Stimulated activated CD8-positive, alpha-beta memory T cell treated with anti-CD3 and anti-CD28 coated beads, Interleukin-7, amount 100 ng/mL, for 48 hours (primary cell): ENCODE measurements around the gene MLH3.
"Not testable (repeated sequence)": the region's sequence is repeated elsewhere in the genome, so short reads cannot be mapped to it uniquely, and the experiment has no call there.

ENCODE experiments used
- DNase-seq, 2 donors: peaks; one replicate each; pipeline ENCODE4 v3.0.0-alpha.2; 2020; ENCODE audit warnings: low read depth in 1 of 2; ENCODE audit errors: extremely low read depth in 1 of 2

Gene MLH3

DNA sequence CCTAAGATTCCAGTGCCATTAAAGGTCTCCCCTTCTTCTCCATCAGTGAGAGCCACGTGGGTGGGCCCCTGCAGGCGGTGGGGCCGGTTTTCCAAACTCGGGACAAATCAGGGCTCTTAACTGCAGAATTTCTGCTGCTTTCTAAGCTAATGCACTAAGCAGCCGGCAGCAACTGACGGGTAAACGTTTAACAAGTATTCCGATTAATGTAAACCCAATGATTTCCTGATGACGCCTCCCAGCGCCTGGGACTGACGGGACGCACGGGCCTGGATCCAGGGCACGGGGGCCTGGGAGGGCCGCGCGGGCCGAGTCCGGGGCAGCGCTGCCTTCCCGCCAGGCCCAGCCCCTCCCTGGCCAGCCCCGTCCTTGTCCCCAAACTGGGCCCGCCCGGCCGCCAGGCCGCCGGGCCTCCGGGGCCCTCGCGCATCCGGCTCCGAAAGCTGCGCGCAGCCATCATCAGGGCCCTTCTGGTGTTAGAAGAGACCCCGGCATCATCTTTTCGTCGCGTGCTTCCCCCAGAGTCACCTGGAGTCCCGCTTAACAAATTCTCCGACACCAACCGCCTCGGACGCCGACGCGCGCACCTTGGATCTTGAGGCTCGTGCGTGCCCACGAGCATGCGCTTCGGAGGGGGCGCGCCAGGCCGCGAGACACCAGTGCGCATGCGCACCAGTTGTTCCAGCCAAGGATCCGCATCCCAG, at the start of gene MLH3:
Gene MLH3 (minus strand): TSS at position 616 of the 704 bp plus-strand sequence. CDS start 1,812 bp downstream, outside the sequence.
- peak; percentile 50 to 54 for DNase-seq

DNA sequence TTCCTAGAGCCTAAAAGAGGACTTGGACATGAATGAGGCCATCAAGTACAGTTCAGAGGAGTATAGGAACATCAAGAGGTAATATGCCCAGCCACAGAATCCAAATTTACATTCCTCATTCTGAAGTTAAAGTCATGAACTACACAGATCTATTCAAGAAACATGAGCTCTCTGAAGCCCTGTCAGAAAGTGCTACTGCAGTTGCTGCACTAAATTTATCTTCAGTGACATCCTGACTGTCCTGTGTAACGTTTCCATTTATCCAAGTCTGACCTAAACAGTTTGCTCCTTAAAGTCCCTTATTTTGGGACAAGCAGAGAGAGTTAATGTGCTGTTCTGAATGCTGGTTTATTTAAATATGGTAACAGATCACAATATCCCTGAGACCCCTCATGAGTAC, 47.4 kb upstream of the MLH3 start:
- DNase-seq: no peak

DNA sequence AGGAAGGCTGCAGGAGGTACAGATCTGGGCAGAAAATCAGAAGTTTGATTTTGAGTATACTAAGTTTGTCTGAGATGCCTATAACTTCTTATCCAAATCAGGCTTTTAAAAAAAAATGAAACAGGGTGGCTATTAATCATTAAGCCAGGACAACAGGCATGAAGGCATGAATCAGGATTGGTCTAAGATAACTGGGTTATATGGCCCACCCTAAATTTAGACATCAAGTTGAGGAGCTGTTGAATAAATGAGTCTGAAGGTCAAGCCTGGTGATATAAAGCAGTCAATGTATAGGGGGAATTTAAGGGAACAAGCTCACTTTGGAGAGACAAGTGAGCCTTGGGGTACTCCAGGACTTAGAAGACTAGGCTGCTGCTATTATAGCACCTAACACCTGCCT, 46.9 kb upstream of the MLH3 start:
- DNase-seq: no peak

DNA sequence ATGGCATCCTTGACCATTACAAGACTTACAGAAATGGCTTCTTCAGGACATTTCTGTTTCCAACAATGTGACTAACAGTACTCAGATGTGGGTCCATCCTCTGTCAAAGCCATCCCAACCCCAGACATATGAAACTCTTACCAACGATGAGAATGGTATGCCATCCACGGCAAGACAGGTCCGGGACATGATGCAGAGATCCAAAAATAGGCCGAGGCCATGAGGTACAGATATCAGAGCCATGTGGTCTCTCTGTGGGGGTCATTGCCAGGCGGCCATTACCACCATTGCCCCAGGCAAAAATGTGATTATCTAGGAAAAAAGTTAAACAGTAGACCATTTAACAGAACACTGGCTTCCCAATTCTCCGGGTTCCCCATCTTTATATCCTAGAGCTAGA, 45.7 kb upstream of the MLH3 start:
- no peak for DNase-seq

DNA sequence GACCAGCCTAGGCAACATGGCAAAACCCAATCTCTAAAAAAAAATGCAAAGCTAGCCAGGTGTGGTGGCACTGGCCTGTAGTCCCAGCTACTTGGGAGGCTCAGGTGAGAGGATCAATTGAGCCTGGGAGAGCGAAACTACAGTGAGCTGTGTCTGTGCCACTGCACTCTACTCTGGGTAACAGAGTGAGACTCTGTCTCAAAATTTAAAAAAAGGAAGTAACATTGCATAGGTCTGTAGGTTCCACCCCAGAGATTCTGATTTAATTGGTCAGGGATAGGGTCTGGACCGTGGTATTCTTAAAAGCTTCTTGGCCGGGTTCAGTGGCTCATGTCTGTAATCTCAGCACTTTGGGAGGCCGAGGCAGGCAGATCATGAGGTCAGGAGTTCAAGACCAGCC, 44.4 kb upstream of the MLH3 start:
- DNase-seq: no peak

DNA sequence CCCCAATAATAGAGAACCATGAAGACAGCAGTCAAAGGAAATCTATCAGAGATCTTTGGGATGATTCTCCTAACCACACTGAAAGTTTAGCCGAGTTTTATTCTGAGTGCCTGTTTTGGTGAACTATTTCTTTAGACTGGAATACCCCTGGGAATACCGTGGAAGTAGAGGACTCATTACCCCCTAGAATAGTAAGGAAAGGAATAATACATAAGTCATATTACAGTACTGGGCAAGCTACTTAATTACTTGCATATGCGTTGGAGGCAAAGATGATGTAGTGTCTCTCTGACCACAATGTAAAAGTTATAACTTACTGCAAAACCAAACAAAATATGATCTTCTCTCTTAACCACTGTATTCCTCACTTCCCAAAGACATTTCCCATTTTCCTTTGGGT, 43.6 kb upstream of the MLH3 start:
- DNase-seq: no peak

DNA sequence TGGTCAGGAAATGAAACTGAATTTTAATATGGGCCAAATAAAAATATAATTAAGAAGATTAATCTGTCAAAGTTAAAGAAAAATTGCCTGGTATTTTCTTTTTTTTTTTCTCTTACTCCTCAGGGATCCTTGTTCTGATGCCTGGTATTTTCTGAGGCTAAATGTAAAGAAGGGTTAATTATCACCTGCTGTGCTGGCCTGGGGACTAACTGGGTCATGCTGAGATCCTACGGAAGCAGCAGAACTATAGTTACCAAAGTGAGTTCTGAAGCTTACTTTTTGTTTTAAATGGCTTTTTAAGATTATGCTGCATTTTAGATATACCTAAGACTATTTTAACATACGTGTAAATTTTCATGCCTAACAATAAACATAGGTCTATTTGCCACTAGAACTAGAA, 41.4 kb upstream of the MLH3 start:
- no peak for DNase-seq

DNA sequence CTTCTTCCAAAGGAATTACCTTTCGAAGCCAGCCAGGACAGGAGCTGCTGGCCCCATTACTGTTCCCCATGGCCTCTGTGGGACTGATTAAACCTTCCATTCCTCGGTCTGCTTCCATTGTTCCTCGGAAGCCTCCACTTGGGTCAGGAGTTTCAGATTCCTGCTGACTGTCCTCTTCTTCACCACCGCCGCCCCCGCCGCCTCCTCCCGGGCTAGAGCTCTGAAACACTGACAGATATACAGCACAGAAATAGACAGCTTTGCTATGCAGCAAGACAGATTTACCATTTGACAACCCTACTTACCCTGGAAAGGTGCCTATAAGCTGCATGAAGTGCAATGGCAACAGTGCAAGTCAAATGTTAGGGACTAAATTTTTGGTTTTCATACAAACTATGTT, 40.0 kb upstream of the MLH3 start:
- no peak for DNase-seq

DNA sequence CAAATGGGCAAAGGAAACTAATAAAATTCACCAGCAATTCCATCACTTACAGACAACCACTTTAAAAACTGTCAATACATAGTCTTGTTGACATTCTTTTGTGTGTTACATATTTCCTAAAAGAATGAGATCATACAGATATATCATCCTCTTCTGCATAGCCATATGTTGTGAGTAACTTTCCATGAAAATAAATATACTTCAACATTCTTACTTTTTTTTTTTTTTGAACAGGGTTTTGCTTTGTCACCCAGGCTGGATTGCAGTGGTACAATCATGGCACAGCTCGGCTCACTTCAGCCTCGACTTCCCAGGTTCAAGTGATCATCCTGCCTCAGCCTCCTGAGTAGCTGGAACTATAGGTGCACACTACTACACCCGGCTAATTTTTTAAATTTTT, 39.1 kb upstream of the MLH3 start:
- no peak for DNase-seq

DNA sequence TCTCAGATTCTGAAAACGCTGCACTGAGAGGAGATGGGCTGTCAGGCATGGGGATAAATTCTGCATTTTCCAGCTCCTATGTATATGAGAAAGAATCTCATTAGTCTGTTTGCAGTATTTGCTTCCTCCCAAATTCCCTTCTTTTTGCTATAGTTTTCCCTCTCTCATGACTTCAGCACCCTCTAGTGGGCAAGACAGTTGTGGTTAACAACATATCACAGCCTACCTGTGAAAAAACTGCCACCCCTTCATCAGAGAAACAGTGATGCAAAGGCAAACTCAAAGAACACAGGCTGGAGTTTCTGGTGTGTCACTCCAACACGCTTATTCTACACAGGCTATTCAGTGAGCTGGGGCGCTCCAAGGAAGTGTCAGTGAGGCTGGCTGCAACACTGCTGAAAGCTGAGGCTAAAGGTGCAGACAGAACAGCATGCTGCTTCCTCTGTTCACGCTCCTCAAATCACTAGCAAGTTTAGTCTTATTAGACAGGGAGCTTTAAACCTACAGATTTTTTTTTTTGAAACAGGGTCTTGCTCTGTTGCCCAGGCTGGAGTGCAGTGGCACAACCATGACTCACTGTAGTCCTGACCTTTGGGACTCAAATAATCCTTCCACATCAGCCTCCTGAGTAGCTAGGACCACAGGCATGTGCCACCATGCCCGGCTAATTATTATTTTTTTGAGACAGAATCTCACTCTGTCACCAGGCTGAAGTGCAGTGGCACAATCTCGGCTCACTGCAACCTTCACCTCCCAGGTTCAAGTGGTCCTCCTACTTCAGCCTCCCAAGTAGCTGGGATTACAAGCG, 37.5 kb upstream of the MLH3 start:
- peak in 1 of 2 donors; percentile 5 for DNase-seq

DNA sequence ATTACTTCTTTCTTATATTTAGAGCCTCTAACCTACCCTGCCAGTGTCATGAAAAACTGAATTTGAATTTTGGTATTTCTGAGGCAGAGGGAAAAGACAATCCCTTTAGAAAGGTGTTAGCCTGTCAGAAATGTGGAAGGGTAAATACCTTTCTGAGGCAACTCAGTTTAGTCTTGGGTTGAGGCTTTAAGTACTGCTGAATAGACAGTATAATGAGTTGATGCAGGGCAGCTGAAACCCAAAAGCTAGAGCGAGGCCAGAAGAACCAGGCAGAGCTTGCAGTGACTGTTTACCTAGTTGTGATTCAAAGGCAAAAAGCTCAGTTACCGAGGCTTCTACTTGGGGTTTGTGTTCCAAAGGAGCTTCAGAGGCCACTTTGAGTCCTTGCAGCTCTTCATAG, 36.9 kb upstream of the MLH3 start:
- DNase-seq: no peak

DNA sequence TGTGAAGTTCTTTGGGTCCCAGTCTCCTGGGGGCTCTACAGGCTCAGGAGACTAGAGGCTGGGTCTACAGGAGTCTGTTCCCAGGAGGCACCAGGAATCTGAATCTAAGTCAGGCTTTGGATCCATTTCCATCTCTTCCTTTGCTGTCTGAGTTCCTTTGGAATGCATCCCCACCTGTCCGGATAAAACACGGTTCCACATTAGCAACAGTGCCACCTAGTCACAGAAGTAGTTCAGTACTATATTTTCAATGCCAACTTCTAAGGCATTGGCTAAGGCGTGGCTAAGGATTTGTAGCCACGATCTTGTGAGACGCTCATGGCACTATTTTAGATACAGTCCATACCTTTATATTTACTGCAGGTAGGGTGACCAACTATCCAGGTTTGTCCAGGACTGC, 33.2 kb upstream of the MLH3 start:
- no peak for DNase-seq

DNA sequence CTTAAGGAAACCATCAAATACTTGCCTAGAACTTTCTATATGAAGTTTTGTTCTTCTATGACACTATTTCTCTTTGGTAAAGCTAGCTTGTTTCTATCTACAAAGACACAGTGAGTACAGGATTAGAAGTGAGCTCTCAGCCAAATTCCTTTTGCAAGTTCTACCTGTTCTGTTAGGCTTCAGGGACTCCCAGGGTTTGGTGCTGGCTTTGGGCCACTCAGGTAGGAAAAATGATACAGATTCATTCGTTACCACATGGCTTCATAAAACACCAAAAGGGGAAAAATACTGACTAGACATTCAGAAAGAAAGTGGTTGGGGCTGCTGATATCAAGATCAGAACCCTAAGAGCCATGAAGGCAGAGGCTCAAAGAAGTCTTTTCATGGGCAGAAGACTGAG, 32.0 kb upstream of the MLH3 start:
- DNase-seq: no peak

DNA sequence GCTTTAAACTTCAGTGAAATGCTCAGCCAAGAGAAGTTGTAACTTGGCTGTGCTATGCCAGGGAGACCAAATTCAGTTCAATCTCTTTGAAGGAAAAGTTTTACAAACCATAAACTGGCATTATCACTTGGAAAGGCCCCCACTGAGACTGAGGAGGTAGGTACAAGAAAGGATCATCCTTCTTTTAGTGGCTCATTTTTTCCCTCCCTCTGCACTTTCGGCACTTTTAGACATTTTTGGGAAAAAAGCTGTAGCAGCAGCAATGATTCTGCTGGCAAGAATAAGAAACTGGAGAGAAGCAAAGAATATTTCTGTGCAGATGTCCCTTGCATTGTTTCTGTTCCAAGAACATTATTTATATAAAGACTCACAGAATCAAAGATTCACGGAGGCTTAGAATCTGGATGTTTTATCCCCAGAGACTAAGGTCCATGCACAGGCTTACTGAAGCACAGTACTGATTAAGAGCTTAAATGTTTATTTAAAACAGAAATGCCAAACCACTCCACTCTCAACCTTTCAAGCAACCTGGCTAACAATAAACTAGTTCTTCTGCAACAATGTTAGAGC, 30.5 kb upstream of the MLH3 start:
- DNase-seq: no peak

DNA sequence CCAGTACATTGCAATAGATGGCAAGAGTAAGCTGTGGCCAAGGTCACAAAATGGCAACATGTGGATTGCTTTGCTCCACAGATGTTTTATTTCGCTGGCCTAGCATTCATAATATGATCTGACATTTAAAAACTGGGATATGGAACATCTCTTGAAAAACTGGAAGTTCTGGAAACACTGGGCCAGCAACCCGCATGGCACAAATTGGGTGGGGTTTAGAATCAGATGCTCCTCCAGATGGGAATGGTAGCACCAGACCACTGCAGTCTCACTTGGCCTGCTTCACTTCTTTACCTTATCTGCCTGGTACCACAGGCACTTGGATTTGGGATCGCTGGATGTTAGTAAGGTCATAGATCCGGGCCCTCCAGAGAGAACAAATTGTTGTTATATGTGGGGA, 28.3 kb upstream of the MLH3 start:
- DNase-seq: no peak

DNA sequence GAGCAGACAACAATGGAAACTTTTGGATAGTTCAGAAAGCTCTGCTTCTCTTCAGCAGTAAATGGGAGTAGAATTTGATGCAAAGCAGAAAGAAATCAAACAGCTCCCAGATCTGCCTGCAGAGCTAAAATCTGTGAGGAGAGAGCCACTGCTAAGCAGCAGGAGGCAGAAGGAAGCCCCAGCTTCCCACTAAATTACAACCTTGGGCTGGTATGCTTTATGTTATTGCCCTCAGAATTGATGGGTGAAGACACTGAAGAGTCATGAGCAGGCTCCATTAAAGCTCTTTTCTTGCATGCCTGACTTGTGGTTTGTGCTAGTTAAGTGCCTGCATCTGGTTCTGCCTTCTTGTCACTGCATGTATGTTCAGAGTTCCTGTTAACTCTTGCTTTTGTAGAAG, 26.5 kb upstream of the MLH3 start:
- no peak for DNase-seq

DNA sequence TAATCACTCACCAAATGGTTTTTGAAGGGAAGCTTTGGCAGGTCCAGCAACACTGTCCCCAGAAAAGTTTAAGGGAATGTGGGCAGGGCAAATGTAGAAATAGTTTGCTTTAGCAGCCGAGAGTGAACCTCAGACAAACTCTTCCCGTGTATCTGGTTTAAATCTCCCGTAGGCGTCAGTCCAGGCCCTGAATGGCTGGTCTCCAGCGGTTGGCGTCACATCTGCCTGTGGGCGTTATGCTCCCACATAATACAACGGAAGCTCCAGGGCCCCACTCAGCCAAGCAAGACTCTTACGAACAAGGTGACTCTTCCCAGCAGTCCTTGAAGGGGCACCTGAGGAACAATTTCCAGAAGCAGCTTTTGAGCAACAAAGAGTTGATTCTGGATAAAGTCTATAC, 19.1 kb upstream of the MLH3 start:
- no peak for DNase-seq

DNA sequence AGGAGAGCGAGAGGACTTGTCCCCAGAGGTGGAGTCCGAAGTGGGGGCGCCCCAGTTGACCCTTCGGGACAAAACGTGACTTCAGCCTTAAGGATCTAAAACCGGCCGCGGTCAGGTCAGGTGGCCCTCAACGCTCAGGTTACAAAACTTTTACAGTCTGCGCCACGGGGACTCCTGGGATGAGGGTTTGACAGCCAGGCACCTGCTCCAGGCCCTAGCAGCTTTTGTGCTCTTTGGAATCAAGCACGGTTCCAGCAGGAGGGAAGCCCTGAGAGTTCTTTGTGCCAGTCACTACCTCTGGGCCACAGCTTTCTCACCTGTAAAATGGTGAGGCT, 18.5 kb upstream of the MLH3 start:
- no peak for DNase-seq

DNA sequence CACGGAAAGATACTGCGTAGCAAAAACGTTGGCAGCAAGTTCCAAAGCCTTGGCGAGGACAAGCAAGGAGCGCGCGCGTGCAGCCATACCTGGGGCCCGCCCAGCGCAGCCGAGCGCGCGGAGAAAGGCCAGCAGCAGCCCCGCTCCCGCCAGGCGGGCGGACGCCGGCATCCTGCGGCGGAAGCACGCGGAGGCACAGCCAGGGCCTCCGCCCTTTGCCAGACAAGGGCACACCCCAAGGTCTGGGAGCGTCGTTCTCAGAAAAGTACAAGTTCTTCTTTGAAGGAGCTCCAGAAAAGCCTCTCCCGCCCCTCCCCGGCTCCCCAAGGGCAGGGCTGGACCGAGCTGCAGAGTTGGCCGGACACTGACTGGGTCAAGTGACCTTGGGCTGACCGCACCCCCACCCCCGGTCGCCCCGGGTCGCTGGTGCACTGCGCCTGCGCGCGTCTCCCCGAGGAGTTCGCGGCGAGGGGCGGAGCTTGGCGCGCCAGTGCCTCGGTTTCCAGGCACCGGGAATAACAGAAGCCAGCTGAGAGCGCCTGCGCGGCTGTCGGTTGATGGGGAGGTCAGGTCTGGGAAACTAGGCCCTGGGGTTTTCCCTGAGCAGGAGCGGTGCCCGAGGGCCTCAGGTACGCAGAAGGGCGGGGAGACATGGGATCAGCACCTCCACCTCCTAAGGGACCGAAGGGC, 18.0 kb upstream of the MLH3 start, which contains the start of gene ZC2HC1C:
Gene ZC2HC1C (plus strand): TSS at position 521 of the 690 bp plus-strand sequence. CDS start 933 bp downstream, outside the sequence.
- peak; percentile 55 to 59 for DNase-seq

DNA sequence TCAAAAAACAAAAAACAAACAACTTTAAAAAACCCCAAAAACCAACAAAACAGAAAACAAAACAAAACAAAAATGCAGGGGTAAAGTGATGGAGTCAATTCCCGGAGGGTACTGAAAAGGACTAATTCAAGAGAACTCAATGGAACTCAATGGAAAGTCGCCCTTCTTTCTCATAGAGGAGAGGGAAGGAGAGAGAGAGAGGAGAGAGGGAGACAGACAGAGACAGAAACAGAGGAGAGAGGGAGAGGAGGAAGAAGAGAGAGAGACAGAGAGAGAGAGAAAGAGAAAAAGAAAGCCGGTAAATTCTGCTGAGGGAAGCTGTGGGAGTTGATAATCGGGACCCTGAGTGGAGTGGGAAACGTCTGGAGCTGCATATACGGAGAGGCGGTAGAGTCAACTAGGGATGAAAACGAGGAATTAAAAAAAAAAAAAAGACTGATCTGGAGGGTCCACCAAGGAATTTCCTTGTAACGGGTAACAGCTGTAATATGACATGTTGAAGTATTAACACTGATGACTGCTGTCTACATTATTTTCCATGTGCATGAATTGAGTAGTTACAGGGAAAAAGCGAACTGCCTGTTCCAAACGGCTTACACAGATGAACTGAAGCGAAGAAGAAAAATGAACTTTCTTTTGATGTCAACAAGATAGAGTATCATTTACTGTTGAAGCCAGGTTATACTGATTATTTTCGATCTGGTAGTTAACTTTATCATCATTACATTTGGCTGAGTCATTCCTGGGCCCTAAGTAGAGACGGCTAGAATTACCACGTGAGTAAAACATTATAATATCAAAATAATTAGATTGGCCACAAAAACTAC, 17.2 kb upstream of the MLH3 start:
- DNase-seq: no peak

DNA sequence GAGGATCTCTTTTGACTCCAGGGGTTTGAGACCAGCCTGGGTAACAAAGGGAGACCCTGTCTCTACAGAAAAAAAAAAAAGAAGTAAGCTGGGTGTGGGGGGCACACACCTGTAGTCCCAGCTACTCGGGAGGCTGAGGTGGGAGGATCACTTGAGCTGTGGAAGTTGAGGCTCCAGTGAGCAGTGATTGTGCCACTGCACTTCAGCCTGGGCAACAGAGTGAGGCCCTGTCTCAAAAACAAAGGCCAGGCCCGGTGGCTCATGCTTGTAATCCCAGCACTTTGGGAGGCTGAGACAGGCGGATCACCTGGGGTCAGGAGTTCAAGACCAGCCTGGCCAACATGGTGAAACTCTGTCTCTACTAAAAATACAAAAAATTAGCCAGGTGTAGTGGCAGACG, 16.5 kb upstream of the MLH3 start:
- DNase-seq: not testable (repeated sequence)
